Activated CD4-positive, CD25-positive, alpha-beta regulatory T cell treated with anti-CD3 and anti-CD28 coated beads, Interleukin-2, amount 50 U/mL, for 16 hours (primary cell): ENCODE measurements around the gene LAPTM4A.

Experiments
- DNase-seq: peaks from one replicate; pipeline ENCODE4 v3.0.0-alpha.2; 2020; ENCODE audit warnings: low read depth, low spot score

LAPTM4A gene

GRCh38 chr2:20019747-20020146 lies 31.7 kb downstream of the LAPTM4A start:
- no peak for DNase-seq

DNA sequence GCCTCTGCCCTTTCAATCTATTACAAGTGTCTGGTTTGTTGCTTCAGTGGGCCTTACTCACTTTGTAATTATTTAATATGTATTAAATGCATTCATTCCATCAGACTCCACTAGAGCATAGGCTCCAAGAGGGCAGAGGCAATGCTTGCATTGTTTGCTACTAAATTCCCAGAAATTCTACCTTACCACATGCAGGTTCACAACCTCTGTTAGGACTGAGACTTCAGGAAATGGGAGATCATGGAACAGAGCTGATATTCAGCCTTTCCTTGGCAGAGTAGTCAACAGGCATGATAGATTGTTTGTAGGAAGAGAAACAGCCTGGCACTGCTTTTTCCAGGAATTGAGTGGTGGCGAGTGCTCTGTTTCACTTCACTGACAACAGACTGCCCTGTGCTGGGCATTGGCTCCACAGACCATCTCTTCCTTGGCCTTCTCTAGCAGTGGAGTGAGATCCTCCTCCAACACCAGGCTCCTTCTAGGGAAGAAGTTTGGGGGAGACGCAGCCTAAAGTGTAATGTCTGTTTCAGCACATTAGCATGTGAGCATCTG lies 32.8 kb downstream of the LAPTM4A start:
- DNase-seq: no peak

DNA sequence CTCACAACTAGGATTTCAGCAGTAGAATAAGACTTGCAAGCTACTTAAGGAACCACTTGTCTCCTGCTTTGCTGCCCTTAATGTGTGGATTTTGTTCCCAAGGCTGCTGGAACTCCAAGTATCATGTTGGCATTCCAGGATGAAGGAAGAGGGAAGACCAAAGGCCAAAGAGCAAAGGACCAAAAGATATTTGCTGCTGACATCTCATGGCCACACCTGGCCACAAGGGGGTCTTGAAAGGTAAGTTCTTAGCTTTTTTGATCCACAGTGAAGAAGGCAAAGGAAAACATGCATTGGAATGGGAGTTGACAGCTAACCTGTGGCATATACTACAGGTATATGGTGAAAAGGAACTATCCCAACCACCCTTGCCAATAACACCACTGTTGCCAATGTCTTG lies 35.1 kb downstream of the LAPTM4A start:
- DNase-seq: no peak

DNA sequence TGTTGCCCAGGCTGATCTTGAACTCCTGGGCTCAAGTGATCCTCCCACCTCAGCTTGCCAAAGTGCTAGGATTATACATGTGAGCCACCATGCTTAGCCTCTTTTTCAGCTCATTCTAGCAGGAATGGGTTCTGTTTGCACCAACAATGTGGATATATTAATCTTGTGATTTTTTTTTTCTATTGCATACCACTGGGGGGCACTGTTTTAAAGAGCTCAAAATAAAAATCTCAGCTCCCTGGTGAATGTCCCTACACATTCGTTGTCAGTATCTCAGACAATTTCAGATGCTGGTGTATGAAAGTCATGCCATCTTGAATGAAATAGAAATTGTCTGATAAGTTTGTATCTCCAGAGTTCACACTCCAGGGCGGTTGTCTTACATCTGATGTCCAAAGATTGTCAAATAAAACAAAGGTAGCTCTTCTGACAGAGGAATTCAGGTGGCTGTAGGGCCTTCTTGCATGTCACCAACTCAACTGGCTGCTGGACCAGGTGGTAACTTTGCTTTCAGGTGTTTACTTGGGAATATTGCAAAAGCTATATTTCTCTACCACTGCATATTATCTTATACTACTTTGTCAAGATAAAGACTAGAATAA lies 35.8 kb downstream of the LAPTM4A start:
- no peak for DNase-seq

DNA sequence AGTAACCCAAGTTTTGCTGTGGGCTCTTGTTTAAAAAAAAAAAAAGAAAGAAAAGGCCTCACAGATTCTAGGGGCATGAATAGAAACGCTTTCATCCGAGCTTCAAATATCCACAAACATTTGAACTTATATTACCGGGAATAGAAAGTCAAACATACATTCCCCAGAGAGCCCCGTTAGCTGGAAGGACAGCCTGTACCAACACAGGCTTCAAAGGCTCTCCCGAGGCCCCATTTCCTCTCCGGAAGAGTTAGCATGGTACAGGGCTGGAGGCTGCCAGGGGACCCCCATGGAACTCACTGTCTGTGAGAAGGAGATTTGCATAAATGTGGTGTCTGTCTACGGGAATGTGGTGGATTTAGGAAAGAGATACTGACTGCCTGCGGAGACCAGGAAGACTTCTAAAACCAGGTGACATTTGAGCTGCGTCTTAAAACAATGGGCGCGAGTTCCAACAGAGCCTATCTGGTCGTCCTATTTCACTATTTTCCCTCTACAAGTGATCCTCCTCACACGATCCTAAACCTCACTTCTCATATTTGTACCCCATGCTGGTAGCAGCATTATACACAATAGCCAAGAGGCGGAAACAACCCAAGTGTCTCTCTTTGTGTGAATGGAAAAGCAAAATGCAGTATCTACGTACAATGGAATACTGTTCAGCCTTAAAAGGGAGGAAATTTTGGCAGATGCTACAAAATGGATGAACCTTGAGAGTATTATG lies 38.1 kb downstream of the LAPTM4A start:
- no peak for DNase-seq

DNA sequence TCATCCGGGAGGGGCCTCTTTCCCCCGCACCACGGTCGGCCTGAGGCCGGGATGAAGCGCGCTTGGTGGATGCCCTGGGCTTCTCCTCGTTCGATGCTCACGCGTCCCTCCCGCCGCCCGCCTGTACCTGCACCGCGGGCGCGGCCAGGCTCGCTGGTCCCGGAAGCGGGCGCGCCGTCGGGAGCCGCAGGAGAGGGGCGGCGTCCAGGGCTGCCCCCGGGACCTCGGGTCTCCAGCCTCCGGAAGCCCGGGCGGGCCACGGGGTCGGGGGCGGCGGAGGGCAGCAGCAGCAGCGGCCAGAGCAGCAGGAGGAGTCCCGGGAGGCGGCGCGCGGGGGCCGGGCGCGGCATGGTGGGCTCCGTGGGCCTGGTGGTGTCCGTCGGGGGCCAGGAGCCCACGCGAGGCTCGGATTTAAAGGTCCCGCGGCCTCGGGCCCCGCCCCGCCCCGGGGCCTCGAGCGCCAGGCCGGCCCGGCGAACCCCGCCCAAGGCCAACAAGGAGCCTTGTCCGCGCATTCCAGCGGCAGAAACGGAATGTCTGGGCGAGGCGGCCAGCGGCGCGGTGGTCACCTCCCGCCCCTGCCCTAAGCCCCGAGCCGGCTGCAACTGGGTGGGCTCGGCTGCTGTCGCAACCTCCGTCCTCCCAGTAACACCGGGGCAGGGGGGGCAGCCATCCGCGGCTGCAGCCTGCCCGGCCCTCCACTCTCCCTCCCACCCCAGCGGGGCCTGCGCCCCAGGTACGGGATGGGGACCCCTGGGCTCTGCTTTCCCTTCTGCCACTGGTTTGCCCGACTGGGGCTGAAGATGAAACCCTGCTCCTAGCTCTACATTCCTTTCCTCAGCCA lies 38.9 kb downstream of the LAPTM4A start, which contains the start of gene MATN3:
Gene MATN3, minus strand, starts transcription at position 387 of the 844 bp plus-strand sequence. Its CDS starts 37 bp downstream, at position 350.
- DNase-seq: no peak

- DNase-seq: no peak
These were observed 39.5 kb downstream of the LAPTM4A start for GRCh38 chr2:20012032-20012281.

DNA sequence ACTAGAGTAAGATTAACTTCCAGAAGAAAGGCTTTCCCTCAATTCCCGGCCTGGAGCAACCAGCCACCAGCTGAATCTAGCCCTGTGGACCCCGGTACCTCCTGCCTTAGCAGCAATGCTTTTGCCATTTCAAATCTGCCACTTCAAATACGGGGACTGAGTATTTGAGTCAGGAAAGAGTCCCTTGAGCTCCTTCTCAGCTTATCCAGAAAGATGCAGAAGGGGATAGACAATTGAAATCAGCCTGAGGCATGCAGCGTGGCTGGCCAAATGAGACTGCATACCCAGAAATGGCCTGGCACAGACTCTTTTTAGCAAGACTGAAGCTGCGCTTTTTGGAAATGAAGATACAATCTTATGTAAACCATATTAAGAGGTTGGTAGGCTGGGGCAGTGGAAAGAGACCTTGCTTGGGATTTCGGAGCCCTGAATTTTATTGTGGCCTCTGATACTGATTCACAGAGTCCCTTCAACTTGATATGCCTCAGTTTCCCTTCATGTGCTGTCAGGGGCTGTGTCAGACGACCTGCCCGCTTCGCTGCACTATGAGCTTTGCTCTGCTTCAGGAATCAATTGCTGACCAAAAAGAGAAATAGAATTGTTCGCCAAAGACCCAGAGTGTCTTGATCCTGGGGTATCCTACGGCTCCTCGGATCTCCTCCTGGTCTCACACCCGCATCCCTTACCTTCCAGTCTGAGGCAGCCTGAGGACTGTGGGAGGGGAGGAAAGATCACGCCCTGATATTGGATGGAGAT lies 40.0 kb downstream of the LAPTM4A start:
- no peak for DNase-seq

DNA sequence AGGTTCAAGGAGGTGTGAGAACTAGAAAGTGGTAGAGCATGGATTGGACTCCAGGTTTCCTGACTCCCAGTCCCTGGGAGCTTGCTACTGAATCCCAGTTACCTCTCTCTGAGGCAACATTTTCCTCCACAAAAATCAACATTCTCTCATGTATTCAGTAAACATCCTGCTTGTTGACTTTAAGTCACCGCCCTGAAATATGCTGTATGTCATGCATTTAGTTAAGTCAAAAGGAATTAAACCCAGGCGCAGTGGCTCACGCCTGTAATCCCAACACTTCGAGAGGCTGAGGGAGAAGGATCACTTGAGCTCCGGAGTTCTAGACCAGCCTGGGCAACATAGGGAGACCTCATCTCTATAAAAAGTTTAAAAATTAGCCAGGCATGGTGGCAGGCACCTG lies 42.7 kb downstream of the LAPTM4A start:
- DNase-seq: no peak

DNA sequence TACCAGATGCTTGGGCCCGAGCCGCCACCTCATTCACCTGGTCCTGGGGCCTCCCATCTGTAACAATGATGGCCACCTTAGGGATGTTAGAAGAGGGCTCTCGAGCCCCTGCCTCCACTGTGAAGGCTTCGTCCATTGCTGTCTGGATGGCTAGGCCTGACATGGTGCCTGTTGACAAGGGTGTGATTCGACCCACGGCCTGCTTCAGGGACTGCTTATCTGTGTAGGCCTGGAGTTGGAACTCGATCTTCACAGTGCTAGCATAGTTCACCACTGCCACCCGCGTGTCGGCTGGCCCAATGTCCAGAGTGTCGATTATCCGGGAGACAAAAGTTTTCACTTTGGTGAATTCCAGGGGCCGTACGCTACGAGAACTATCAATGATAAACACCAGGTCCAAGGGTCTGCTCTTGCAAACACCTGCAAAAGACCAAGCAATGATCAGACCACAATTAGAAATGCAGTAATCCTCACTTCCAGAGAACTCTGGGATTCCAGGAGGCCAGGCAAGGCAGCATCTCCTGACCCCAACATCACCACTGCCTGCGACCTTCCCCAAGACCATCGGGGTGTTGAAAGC lies 45.4 kb downstream of the LAPTM4A start:
- no peak for DNase-seq

DNA sequence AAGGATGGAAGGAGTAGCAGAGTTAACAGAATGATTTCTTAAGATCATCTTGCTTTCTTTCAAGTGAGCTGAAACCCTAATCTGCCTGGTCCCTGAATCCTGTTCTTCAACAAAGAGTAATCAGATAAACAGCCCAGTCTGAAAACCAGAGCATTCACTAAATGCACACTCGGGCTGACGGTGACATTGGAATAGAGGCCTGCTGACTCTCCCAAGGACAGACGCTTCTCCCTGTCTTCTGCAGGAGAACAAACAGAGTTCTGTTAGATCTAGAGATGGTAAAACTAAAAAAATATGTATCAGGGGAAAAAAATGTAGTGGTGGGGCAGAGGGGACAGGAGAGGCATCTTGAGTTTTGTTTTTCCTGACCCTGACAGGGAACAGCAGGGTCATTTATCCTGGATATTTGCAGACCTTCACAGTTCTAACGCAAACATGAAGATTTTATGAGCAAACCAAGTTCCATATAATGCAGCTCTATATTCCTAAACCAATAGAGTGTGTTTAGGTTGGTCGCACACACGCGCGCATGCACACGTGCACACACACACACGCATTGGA lies 46.3 kb downstream of the LAPTM4A start:
- DNase-seq: no peak

DNA sequence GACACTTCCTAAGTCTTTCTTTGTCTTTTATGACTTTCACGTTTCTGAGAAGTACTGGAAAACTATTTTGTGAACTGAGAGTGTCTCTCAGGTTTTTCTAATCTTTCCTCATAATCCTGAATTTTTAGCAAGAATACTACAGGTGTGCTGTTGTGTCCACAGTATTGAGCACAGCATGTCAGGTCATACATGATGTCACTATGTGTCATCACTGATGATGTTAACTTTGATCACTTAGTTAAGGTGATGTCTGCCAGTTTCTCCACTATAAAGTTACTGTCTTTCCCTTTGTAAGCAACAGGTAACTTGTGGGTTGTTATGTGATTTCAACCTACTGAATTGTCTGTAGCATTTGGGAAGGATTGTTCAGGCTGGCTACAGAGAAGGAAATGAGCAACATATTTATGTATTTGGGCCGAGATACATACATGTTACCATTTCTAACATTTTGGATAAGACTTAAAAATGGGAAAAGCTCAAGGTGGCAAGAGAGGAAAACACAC lies 50.0 kb downstream of the LAPTM4A start:
- no peak for DNase-seq

GRCh38 chr2:19993731-19994130 lies 57.7 kb downstream of the LAPTM4A start:
- no peak for DNase-seq

- DNase-seq: no peak
These were observed 59.5 kb downstream of the LAPTM4A start for GRCh38 chr2:19991895-19992294.

- no peak for DNase-seq
These were observed 61.1 kb downstream of the LAPTM4A start for GRCh38 chr2:19990416-19990728.

DNA sequence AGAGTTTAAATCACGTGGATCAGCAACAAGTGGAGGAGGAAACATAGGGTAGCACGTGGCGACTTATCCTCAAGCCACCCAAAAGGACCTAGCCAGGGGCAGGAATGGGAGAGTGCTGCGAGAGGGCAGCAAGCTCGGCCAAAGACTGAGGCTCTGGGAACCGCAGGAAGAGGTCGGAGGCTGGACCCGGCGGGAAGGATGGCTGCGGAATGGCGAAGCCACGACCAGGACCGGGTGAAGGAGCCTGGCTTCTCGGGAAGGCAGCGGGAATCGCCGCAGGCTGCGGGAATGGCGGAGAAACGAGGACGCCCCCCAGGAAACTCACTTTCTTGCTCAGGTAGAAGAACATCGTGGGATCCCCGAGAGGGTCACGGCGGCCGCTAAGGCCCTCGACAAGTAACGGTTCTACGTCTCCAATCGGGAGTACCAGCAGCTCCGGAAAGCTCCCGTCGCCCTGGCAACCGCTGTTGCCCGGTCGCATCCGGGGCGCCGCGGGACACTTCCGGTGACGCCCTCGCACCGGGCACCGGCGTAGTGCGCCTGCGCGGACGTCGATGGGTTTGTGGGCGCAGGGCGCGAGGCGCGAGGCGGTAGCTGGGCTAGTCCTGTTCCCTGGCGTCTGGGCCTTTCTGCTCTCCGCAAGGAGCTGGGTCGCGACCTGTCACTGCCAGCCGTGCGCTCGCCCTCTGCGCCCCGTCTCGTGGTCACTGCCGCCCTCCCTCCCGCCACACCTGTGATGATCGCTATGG lies 61.6 kb downstream of the LAPTM4A start, which contains the start of gene WDR35:
Gene WDR35, minus strand, starts transcription at position 439 of the 749 bp plus-strand sequence. Its CDS starts 90 bp downstream, at position 349.
- DNase-seq: peak; percentile 79

DNA sequence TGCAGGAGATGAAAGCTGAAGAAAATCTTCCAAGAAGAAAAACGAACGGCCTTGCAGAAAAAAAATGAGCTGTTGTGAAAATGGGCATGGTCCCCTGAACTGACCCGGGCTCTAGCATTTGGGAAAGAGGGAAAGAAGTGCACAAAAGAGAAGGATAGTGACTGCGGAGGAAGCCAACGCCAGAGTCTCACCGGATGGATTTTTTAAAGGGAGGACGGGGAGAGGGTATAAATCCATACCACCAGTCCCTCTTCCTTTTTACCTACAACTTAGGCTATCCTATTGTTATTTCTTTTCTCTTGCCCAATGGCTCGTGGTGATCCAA lies 62.1 kb downstream of the LAPTM4A start:
- no peak for DNase-seq

- DNase-seq: no peak
These were observed 62.8 kb downstream of the LAPTM4A start for GRCh38 chr2:19988600-19988999.

GRCh38 chr2:19987936-19988335 lies 63.5 kb downstream of the LAPTM4A start:
- no peak for DNase-seq
